ENCODE measurements around the gene TEX12.
"Not testable (repeated sequence)": the region's sequence is repeated elsewhere in the genome, so short reads cannot be mapped to it uniquely, and the experiment has no call there.

Gene TEX12

DNA sequence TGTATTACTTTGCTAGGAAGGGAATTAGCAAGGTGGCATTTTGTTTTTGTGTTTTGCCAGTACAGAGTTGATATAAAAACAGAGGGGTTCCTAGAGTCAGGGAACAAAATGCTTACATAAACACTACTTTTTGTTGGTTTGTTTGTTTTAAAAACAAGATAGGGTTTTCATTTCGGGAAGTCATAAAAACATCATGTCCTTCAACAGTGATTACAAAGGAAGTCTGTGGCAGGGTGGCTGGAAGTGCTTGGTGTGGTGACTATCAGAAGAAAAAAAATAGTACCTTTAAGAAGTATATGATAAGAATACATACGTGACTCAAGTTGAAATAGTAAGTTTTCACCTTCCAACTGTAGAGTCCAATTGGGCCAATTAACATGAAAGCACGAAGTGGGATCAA lies 2.1 kb upstream of the TEX12 start:
- DNase-seq, result no peak

DNA sequence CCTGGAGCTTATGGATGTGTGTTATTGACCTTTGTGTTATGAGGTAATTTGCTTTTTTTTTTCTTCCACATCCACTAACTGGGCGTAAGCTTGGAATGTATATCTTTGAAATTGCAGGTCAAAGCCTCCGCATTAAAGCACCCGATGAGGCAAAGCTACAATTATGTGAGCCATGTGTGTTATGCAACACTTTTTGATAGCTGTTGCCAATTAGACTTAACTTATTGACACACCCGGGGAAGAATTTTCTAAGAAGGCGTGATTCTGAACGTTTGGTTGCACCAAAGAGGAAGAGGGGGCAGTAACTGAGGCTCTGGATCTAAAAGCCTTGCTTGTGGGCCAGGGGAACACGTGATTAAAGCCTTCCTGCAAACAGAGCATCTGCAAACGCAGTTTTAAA lies 610 bp upstream of the TEX12 start:
- DNase-seq, result no peak

DNA sequence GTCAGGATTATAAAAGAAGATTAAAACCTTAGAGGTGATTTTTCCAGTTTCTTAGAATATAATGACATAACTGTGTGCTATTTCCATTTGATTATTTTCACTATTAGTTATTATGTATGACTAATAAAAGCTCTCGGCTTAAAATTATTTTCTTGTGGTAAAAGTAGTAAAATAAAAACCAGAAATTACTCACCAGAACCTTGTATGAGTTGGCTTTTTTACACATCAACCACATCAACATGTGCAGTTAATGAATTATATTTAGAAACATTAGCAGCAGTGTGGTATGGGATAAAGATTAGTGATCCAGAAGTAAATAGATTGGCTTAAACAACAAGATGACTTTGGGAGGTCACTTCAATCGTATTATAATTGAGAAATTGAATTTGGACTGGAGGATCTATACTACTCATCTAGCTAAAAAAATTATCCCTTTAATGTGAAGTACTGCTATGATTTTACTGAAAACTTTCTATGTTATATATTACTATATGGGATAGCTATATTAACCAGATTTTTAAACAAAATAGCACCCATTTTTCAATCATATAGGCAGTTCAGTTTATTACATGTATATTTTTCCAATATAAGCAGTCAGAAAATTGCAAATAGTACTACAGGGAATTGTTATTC lies 5.3 kb downstream of the TEX12 start:
- no peak for DNase-seq

DNA sequence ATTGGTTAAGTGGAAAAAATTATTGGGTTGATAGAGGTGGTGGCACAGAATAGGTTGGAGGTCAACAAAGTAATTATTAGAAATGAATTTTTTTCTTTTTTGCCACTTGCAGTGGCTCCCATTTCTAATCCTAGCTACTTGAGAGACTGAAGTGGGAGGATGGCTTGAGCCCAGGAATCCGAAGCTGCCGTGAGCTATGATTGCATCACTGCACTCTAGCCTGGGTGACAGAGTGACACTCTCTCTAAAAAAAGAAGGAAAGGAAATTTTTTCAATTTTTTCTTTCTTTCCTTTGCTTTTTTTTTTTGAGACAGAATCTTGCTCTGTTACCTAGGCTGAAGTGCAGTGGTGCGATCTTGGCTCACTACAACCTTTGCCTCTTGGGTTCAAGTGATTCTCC lies 6.0 kb downstream of the TEX12 start:
- DNase-seq, result no peak

DNA sequence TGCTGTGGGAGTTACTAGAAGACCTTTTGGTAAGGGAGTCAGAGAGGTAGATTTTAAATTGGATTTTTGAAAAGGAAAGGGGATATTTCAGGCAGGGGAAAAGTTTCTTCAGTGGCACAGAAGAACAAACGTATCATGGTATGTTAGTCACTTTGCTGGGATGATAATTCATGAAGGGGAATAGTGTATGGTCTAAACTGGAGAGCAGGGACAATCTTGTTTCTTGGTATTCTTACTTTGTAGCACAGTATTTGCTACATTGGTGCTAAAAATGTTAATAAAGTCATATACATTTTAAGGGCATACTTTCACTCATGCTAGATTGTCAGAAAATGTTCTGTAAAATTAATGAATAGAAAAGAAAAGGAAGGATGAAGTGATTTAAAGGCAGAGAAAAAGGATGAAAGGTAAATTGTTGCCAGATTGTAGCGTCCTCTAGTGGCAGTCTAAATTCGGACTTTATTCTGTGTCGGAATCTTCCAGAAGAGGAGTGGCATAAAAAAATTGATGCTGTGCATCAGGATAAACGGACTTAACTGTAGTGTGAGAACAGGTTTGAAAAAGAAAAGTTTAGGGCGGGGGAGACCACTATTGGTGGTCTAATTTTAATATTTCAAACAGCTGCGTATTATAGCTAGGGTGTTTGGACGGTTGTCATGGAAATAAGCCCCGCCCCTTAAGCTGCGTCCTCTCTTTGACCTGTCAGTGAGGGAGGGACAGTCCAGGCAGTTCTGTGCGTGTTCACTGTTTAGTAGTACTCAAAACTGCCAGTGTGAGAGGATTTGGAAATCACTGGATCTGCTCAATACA lies 7.8 kb downstream of the TEX12 start, which contains the start of gene BCO2:
BCO2 (plus strand) TSS at position 724 of the 810 bp plus-strand sequence. CDS start 90 bp downstream, outside the sequence.
- peak; percentile 74 for DNase-seq

DNA sequence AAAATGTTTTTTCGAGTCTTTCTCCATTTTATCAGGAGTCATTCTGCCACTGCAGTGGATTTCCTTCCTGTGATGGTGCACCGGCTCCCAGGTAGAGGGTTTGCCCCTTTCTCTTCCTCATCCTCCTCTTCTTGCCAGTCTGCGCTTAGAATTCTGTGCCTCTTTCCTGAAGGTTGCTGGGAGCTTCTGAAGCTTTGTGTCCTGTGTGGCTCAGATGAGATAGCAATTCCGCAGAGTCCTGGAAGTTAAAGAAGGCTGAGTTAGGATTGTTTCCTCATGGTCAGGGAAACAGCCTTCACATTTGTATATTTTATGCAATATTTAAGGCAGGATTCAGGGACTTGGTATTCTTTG lies 8.4 kb downstream of the TEX12 start:
- DNase-seq, result no peak

DNA sequence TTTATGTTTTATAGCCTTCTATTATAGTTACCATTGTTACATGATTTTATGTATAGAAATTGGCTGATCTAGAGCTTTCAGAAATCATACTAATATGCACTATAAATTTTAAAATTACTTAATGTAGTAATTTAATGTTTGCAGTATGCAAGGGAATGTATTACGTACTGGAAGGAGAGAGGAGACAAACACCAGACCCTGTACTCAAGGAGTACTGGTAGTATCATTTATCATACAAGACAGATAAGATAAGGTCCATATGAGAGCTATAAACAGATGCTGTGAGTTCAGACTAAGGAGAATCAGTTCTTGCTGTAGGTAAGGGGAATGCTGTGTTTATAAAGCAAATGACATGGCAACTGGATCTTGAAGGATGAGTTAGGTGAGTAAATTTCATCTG lies 8.9 kb downstream of the TEX12 start:
- no peak for DNase-seq

DNA sequence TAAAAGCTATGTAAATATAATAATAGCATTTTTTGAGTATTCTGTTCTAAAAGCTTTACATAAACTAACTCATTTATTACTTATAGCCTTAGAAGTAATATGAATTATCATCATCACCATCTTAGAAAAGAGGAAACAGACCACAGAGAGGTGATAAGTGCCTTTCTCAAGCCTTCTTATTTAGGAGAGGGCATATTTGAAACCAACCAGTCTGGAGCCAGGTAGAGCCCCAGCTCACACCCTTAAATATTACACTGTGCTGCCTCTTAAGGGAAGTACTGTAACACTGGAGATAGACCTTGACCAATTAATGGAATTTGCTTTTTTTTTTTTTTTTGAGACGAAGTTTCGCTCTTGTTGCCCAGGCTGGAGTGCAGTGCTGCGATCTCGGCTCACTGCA lies 10.4 kb downstream of the TEX12 start:
- no peak for DNase-seq

DNA sequence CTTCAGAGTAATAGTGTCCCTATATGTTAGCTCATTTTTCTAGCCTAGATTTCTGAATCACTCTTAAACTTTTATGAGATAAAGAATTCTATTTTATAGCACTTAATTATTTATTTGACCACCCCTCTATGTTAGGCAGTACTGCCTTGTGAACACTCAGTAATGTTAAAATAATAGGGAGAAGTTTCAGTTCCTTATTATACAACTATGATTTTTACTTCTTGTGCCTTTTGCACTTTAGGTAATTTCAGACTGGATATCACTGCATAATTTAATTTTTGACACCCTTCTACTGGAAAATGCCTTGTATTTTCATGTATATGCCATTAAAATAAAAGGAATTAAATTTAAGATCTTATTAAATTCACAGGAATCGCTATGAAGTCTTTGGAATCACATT lies 11.3 kb downstream of the TEX12 start:
- no peak for DNase-seq

DNA sequence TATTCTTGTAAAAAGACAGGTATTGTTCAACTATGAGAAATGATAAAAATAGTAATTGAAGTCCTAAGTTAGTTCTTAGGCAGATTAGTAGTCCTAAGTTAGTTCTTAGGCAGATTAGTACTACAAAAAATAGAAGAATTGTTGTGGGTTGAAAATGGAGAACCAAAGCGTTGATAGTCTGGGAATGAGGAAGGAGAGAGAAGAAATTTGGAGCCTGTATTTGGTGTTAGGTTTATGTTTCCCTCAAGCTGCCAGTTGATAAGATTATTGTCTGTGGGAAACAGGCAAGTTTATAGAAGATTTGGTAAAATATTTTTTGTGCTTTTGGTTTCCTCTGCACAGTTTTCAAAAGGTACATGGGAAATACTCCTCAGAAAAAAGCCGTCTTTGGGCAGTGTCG lies 11.8 kb downstream of the TEX12 start:
- DNase-seq, result no peak

DNA sequence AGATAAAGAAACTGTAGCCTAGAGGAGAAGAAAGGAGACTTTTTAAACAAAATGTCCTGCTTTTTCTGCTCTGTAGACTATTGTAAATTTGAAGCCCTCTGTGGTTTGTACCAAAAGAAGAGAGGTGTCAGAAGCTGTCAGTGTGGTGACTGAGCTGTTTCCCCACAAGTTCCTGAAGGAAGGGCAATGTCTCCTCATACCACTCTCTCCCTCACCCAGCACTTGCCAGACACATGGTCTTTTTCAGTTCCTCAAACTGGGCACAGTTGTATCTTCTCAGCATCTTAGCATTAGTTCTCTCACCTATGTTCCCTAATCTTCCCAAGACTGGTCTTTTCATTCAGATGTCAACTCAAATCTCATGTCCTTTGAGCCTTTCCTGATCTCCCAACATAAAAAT lies 12.4 kb downstream of the TEX12 start:
- no peak for DNase-seq

DNA sequence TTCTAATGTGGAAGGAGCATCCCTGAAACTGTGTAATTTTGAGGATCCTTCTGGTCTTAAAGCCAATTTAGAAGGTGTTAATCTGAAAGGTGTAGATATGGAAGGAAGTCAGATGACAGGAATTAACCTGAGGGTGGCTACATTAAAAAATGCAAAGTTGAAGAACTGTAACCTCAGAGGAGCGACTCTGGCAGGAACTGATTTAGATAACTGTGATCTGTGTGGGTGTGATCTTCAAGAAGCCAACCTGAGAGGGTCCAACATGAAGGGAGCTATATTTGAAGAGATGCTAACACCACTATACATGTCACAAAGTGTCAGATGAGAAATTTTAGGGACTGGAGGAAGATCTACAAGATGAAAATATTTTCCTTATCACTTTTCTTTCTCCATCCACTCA lies 15.7 kb downstream of the TEX12 start:
- DNase-seq, result no peak

DNA sequence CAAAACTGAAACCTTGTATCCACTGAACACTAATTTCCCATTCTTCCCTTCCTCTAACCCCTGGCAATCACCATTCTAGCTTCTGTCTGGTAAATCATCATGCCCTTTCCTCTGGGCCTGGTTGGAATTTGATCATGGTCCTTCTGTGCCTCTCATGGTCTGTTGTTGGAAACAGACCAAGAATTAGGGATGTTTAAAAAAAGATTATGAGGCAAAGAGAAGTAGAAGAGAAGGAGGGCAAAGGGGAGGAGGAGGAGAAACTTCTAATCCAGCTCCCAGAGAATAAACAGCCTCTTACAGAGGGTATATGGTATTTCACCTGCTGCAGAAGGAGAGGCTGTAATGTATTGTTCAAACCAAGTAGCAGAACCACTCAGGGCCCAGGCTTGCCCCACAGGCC lies 18.7 kb downstream of the TEX12 start:
- no peak for DNase-seq

DNA sequence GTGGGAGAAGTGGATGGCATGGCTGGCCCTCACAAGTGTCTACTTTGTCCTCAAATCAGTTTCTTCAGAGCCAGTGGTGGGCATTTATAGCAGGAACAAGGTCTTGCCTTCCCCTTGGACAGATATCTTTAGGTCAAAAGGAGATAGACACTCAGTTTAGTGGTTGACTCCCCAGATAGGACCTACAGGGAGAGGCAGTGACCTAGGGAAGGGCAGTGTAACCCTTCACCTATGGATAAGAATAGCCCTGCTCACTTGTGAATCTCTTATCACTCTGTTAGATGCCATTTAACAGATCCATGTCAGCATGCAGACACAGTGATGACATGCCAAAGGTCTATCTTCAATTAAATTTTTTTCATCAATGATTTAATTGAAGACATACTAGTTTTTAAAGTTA lies 19.1 kb downstream of the TEX12 start:
- no peak for DNase-seq

DNA sequence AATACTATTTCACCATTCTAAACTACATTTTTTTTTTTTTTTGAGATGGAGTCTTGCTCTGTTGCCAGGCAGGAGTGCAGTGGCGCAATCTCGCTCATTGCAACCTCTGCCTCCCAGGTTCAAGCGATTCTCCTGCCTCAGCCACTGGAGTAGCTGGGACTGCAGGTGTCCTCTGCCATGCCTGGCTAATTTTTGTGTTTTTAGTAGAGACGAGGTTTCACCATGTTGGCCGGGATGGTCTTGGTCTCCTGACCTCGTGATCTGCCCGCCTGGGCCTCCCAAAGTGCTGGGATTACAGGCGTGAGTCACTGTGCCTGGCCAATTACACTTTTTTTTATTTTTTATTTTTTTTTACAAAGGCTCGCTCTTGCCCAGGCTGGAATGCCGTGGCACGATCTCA lies 27.9 kb downstream of the TEX12 start:
- not testable (repeated sequence) for DNase-seq

DNA sequence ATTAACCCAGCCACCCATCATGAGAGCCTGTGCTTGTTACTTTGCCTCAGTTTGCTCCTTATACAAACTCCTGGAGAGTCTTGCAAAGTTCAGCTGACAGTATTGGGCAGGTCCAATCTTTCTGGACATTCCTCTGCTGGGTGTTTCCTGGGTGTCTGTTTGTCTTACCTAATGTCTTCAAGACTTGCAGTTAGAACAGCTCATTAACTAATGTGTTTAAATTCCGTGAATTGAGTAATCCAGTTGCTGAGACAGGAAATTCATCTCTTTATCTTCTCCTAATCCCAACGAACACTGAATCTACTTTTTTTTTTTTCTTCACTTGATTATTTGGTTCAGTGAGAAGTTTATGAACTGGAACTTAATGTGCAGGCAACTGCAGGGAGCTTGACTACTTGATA lies 28.8 kb downstream of the TEX12 start:
- DNase-seq, result no peak

DNA sequence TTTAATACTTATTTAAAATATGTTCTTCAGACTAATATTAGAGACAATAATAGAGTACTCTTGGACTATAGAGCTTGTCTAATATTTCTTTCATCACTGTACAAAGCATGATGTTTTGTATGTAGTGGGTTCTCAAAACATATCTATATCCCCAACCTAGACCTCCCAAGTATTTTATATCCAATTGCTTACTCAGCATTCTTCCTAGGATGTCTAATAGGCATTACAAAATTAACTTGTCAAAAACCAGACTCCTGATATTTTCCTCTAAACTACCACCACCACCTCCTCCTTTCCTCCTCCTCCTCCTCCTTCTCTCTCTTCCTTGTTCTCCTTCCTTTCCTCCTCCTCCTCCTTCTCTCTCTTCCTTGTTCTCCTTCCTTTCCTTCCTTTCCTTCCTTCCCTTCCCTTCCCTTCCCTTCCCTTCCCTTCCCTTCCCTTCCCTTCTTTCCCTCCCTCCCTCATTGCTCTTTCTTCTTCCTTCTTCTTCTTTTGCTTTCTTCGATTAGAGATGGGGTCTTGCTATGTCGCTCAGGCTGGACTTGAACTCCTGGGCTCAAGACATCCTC lies 29.4 kb downstream of the TEX12 start:
- DNase-seq, result no peak

DNA sequence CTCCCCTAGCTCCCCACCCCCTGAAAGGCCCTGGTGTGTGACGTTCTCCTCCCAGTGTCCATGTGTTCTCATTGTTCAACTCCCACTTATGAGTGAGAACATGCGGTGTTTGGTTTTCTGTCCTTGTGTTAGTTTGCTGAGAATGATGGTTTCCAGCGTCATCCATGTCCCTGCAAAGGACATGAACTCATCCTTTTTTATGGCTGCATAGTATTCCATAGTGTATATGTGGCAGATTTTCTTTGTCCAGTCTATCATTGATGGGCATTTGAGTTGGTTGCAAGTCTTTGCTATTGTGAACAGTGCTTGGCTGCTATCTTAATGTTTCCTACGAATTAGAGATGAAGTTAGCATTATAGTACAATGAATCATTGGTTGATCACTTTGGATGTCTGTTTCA lies 31.9 kb downstream of the TEX12 start:
- DNase-seq, result not testable (repeated sequence)

DNA sequence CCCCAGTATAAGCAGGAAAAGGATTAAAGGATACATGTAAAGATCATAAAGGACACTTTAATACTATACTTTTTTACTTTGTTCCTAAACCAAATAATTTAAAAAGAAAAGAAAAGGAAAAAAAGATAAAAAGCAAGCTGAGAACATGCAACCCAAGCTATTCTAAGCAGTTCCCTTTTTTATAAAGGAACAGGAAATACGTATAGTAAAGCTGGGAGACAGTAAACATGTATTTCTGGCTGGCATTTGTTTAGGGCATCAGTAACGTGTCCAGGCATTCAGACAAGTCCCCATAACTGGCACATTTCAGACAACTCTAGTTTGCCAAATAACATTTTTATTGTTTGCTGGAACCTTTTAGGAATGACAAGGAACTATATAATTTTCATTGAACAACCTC lies 33.1 kb downstream of the TEX12 start:
- no peak for DNase-seq

DNA sequence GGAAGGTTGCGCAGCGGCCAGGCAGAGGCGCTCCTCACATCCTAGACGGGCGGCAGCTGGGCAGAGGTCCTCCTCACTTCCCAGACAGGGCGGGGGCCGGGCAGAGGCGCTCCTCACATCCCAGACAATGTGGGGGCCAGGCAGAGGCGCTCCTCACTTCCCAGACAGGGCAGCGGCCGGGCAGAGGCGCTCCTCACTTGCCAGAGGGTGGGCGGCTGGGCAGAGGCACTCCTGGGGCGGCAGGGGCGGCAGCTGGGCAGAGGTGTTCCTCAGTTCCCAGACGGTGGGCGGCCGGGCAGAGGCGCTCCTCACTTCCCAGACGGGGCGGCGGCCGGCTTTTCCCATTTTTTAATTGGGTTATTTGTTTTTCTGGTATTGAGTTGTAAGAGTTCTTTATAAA lies 38.9 kb downstream of the TEX12 start:
- DNase-seq, result no peak

DNA sequence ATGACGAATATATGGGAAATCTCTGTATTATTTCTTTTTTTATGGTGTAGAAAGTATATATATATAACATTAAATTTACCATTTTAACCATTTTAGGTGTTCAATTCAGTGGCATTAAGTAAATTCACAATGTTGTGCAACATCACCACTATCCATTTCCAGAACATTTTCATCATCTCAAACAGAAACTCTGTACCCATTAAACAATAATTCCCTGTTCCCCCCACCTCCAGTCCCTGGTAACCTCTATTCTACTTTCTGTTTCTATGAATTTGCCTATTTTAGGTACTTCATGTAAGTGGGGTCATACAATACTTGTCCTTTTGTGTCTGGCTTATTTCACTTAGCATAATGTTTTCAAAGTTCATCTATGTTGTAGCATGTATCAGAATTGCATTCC lies 43.7 kb downstream of the TEX12 start:
- DNase-seq, result no peak

DNA sequence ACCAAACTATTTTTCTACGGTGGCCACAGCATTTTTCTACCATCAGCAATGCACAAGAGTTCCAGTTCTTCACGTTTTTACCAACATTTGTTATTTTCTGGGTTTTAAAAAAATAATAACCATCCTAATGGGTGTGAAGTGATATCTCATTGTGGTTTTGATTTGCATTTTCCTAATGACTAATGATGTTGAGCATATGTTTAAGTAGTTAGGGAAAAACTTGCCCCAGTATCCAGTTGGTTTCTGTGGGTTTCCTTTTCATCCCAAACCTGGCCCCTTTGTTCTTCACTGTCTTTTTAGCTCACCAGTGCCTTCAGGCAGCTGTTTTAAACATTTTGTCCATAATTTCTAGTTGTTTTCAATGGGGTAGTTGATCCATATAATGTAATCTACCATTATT lies 44.4 kb downstream of the TEX12 start:
- DNase-seq, result no peak

DNA sequence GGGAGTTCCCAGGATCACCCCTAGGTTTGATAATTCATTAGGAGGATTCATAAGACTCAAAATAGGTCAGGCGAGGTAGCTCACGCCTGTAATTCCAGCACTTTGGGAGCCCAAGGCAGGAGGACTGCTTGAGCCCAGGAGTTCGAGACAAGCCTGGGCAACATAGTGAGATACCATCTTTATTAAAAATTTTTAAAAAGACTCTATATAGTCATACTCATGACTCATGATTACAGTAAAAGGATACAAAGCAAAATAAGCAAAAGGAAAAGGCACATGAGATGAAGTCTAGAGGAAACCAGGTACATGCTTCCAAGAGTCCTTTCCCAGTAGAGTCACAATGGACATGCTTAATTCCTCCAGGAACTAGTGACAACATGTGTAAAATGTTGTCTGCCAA lies 45.1 kb downstream of the TEX12 start:
- no peak for DNase-seq

DNA sequence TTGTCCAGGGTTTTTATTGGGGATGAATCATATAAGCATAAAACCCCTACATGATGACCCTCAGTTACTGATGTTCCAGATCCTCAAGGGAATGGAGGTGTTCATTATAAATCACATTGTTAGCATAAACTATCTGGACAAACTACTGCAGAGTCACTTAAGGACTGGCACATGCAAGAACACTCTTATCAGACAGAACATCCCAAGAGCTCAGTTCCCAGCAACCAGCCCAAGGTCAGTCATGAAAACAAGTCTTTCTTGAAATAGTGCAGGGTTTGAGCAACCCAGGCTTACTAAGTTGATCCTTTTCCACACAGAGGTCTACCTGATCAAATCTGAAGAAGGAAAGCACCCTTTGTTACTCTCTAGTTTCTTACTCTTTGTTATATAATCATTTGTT lies 45.5 kb downstream of the TEX12 start:
- no peak for DNase-seq

DNA sequence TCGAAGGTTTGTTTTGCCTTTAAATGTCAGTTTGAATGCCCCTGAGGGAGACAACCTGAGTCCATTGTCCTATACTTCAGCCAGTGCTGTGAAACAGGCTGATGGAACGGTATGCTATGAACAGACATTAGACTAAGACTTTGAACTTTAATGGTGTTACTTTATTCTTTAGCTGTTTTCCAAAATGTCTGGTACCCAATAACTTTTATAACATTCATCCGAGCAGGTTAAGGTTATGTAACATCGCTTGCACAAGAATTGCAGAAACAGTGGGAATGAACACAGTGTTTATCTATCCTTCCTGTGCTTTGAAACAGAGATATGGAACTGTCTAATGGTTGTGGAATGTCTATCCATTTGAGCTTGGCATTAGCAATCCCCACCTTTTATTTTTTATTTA lies 46.6 kb downstream of the TEX12 start:
- DNase-seq, result no peak
